GM12801 (cell line): ENCODE measurements around the gene VWA7.

Experiments used
- CTCF ChIP-seq: IDR thresholded peaks from one replicate; pipeline ENCODE4 v1.5.1; 2011; ENCODE audit warnings: control low read depth; ENCODE audit not compliant: insufficient read length; ENCODE audit errors: extremely low read depth

Gene VWA7

DNA sequence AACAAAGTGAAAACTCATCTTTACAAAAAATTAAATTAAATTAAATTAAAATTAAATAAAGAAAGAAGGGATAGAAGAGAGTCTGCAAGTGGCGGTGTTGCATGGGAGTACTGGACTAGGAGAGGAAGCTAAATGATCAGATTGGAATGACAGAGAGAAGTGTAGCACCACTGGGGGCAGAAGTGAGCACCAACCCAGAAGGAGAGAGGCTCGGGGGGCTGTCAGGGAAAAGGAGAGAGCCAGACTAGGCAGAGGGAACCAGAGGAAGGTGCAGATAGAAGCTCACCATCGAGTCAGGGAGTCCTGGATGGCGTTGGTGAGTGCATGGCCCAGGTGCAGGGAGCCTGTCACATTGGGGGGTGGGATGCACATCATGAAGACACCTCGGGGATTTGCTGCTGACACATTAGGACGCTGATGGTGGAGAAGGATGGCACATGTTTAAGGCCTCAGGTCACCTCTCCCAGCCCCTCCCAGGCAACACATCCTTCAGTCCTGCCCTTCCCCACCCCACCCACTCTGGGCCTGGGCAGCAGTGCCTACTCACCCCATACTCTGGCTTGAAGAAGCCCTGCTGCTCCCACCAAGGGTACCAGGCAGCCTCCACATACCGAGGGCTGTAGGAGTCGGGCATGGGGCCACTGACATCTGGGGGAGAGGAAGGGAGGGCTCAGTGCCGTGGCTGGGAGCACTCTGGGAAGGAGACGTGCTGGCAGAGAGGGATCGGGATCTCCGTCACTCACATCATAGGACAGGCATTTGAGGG, 14.4 kb upstream of the VWA7 start:
- TF ChIP-seq CTCF = no peak

- TF ChIP-seq CTCF = no peak
Observed at GRCh38 chr6:31785475-31785874, 8.3 kb upstream of the VWA7 start.

DNA sequence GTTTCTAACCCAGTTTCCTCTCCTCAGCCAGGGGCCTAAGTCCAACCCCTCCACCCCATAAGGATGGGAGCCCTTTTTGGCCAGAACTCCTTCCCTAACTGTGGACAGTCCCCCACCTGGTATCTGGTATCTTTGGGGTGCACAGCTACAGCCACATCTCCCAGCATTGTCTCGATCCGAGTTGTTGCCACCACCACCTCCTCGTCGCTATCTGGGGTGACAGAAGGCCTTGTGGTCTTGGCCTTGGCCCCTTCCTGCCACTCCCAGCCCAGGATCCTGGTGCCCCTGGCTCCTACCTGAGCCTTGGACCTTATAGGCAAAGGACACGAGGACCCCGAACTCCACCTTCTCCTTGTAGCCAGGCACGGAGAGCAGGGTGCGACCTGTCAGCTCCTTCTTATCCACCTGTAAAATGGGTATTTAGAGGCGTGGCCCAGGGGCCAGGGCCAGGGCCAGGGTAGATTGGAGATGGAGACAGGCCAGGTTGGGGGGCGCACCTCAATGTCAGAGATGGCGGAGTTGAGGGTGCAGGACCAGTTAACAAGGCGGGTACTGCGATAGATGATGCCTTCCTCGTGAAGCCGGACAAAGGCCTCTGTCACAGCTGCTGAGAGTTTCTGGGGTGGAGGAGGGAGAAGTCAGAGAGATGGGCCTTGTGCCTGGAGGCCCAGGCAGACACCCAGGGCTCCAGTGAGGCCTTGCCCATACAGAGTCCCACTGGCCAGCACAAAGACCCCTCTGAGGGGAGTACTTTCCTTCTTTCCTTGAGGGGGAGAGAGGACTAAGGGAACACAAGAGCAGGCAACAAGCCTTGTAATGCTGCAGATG, 7.2 kb upstream of the VWA7 start:
- no peak for TF ChIP-seq CTCF

DNA sequence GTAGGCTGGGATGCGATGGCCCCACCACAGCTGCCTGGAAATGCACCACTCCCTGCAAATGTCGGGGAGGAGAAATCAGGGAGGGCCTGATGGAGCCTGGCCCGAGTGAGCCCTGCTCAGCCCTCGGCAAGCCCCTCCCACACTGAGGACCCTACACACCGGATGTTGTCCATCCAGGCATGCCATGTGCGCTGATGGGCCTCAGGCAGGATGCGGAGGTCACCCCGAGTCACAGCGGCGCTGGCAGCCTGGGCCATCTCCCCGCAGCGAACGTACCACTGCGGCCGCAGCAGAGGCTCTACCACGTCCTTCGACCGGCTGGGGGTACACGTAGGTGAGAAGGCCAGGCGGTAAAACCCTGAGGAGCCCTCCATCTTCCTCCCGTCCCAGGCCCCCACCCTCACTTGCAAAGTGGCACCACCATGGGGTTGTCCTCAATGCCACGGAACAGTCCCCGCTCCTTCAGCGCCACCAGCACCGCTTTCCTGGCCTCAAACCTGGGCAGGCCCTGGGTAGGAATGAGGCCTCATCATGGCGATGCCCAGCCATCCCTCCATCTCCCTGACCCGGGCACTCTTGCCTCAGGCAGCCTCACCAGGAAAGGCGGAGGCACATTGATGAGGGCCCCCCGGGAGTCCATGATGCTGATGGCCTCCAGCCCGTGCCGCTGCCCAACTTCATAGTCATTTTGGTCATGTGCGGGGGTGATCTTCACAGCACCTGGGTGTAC, 5.2 kb upstream of the VWA7 start:
- TF ChIP-seq CTCF = no peak

DNA sequence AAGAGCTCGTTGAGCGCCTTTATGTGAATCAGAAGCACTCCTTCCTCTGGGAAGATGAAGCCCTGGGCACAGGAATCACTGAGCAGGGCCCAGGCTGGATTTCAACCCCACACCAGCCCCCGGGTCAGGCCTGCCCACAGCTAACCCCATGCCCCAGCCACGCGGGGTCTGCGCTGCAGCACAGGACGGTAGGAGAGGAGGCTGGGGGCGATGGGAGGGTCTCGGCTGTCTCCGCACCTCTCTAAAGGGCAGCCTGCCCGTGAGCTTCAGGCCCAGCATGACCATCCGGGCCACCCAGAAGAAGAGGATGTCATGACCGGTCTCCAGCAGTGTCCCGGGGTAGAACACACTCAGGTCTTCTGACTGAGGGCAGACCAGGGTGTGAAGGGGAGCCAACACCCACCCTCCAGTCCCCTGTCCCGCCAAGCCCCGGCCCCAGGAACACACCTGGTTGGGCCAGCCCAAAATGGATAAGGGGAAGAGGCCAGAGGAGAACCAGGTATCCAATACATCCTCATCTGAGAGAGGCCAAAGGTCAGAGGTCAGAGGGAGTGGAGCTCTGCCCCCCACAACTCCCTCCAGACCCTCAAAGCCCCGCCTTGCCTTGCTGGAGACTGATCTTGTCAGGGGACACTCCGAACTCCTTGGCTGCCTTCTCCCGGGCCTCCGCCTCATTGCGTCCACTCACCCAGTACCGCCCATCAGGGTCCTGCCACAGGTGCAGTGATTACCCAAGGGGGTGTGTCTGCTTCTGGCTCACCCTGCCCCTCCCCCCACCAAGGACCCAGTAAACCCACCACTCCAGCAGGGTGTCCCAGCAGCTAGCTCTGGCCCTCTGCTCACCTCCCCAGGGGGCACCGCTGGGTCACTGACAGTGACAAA, 4.4 kb upstream of the VWA7 start:
- no peak for TF ChIP-seq CTCF

GRCh38 chr6:31780507-31781243, 3.5 kb upstream of the VWA7 start:
- TF ChIP-seq CTCF = no peak
